H9 (cell line): ENCODE measurements around the gene MAML1. TPM values are rescaled to one million over a fixed set of nuclear protein-coding genes. Genes with fewer than 3 reads are reported as not detected.

Experiments
- DNase-seq: peaks from one replicate; pipeline ENCODE4 v3.0.0-alpha.2; 2017
- H2AFZ ChIP-seq: one replicate; pipeline ENCODE4 v1.6.1; 2013; ENCODE audit warnings: mild to moderate bottlenecking, low read length, control low read depth, moderate library complexity
- H2AK5ac ChIP-seq: 2 replicates; pipeline ENCODE4 v1.6.1; 2013; ENCODE audit warnings: low read length, control low read depth, mixed read lengths; ENCODE audit not compliant: insufficient read length
- H2BK120ac ChIP-seq: one replicate; pipeline ENCODE4 v1.6.1; 2013; ENCODE audit warnings: low read depth, mild to moderate bottlenecking, low read length, control low read depth, inconsistent platforms; ENCODE audit not compliant: poor library complexity, severe bottlenecking
- H2BK12ac ChIP-seq: 2 replicates; pipeline ENCODE4 v1.6.1; 2013; ENCODE audit warnings: low read length, control low read depth, mixed read lengths, low read depth; ENCODE audit not compliant: insufficient read length
- H2BK15ac ChIP-seq: 2 replicates; pipeline ENCODE4 v1.6.1; 2013; ENCODE audit warnings: low read depth, low read length, control low read depth
- H2BK20ac ChIP-seq: one replicate; pipeline ENCODE4 v1.6.1; 2013; ENCODE audit warnings: low read depth, mild to moderate bottlenecking, low read length, control low read depth, inconsistent platforms; ENCODE audit not compliant: poor library complexity, severe bottlenecking
- H2BK5ac ChIP-seq: 2 replicates; pipeline ENCODE4 v1.6.1; 2013; ENCODE audit warnings: low read length, control low read depth, mixed read lengths; ENCODE audit not compliant: insufficient read length
- H3K14ac ChIP-seq: 2 replicates; pipeline ENCODE4 v1.6.1; 2013; ENCODE audit warnings: low read length, control low read depth; ENCODE audit not compliant: insufficient read depth
- H3K18ac ChIP-seq: 2 replicates; pipeline ENCODE4 v1.6.1; 2013; ENCODE audit warnings: low read depth, mild to moderate bottlenecking, mixed read lengths, low read length, control low read depth; ENCODE audit not compliant: insufficient read length
- H3K23ac ChIP-seq: 2 replicates; pipeline ENCODE4 v1.6.1; 2013; ENCODE audit warnings: low read length, control low read depth, mixed read lengths, low read depth; ENCODE audit not compliant: insufficient read length
- H3K23me2 ChIP-seq: 2 replicates; pipeline ENCODE4 v1.6.1; 2013; ENCODE audit warnings: low read depth, mild to moderate bottlenecking, mixed read lengths, low read length, control low read depth; ENCODE audit not compliant: insufficient read length, poor library complexity, severe bottlenecking
- H3K27ac ChIP-seq: 2 replicates; pipeline ENCODE4 v1.5.1; 2013; ENCODE audit warnings: low read length, control low read depth, mixed read lengths, low read depth; ENCODE audit not compliant: insufficient read length
- H3K27me3 ChIP-seq: 2 replicates; pipeline ENCODE4 v1.6.1; 2013; ENCODE audit warnings: low read length, control low read depth, inconsistent platforms; ENCODE audit not compliant: insufficient read depth
- H3K4ac ChIP-seq: 2 replicates; pipeline ENCODE4 v1.6.1; 2013; ENCODE audit warnings: low read depth, mild to moderate bottlenecking, control low read depth, inconsistent platforms, low read length, moderate library complexity
- H3K4me1 ChIP-seq: 2 replicates; pipeline ENCODE4 v1.6.1; 2013; ENCODE audit warnings: low read length, control low read depth, inconsistent platforms; ENCODE audit not compliant: insufficient read depth
- H3K4me2 ChIP-seq: 2 replicates; pipeline ENCODE4 v1.6.1; 2013; ENCODE audit warnings: low read length, control low read depth, mixed read lengths; ENCODE audit not compliant: insufficient read length, insufficient read depth
- H3K56ac ChIP-seq: 2 replicates; pipeline ENCODE4 v1.6.1; 2013; ENCODE audit warnings: low read depth, mild to moderate bottlenecking, mixed read lengths, low read length, control low read depth; ENCODE audit not compliant: insufficient read length
- H3K79me1 ChIP-seq: 2 replicates; pipeline ENCODE4 v1.6.1; 2013; ENCODE audit warnings: low read depth, mild to moderate bottlenecking, moderate library complexity, low read length, control low read depth, inconsistent platforms; ENCODE audit not compliant: insufficient read depth, poor library complexity, severe bottlenecking
- H3K79me2 ChIP-seq: 2 replicates; pipeline ENCODE4 v1.6.1; 2013; ENCODE audit warnings: low read length, control low read depth, inconsistent platforms; ENCODE audit not compliant: insufficient read depth
- H3K9ac ChIP-seq: 2 replicates; pipeline ENCODE4 v1.6.1; 2013; ENCODE audit warnings: low read length, control low read depth, mixed read lengths; ENCODE audit not compliant: insufficient read length; ENCODE audit errors: extremely low read depth
- H3K9me3 ChIP-seq: one replicate; pipeline ENCODE4 v1.6.1; 2013; ENCODE audit warnings: low read depth, low read length, inconsistent platforms; ENCODE audit not compliant: control insufficient read depth
- H3T11ph ChIP-seq: one replicate; pipeline ENCODE4 v1.6.1; 2013; ENCODE audit warnings: mild to moderate bottlenecking, low read length, control low read depth, inconsistent platforms
- H4K20me1 ChIP-seq: one replicate; pipeline ENCODE4 v1.6.1; 2013; ENCODE audit not compliant: control insufficient read depth, insufficient read length, insufficient read depth
- H4K5ac ChIP-seq: 2 replicates; pipeline ENCODE4 v1.6.1; 2013; ENCODE audit warnings: low read depth, mild to moderate bottlenecking, mixed read lengths, low read length, control low read depth; ENCODE audit not compliant: insufficient read length
- H4K8ac ChIP-seq: replicated peaks from 2 replicates; pipeline ENCODE4 v1.6.1; 2013; ENCODE audit warnings: low read length, control low read depth, mixed read lengths, low read depth; ENCODE audit not compliant: insufficient read length
- H4K91ac ChIP-seq: 2 replicates; pipeline ENCODE4 v1.6.1; 2013; ENCODE audit warnings: low read depth, mild to moderate bottlenecking, moderate library complexity, mixed read lengths, low read length, control low read depth; ENCODE audit not compliant: insufficient read length
- H3K27ac Mint-ChIP-seq, 3 experiments: 2 replicates in 2 of 3; 3 replicates in 1 of 3; pipeline ENCODE4 v1.8.0; 2020 to 2021; ENCODE audit warnings: mixed read lengths in 3 of 3, mild to moderate bottlenecking in 1 of 3, moderate library complexity in 1 of 3
- H3K27me3 Mint-ChIP-seq: 2 replicates; pipeline ENCODE4 v1.8.0; 2021; ENCODE audit warnings: low read depth, mild to moderate bottlenecking, moderate library complexity, mixed read lengths
- H3K36me3 Mint-ChIP-seq, 3 experiments: 2 replicates in 2 of 3; 3 replicates in 1 of 3; pipeline ENCODE4 v1.8.0; 2020 to 2021; ENCODE audit warnings: low read depth in 3 of 3, mixed read lengths in 3 of 3; ENCODE audit not compliant: insufficient read depth in 1 of 3
- H3K4me1 Mint-ChIP-seq, 2 experiments: 2 replicates each; pipeline ENCODE4 v1.8.0; 2020; ENCODE audit warnings: mixed read lengths in 2 of 2
- H3K4me3 Mint-ChIP-seq, 2 experiments: 2 replicates in 1 of 2; 3 replicates in 1 of 2; pipeline ENCODE4 v1.8.0; 2020 to 2021; ENCODE audit warnings: mild to moderate bottlenecking in 2 of 2, mixed read lengths in 2 of 2, moderate library complexity in 1 of 2
- H3K9me3 Mint-ChIP-seq, 2 experiments: 2 replicates in 1 of 2; 3 replicates in 1 of 2; pipeline ENCODE4 v1.8.0; 2020; ENCODE audit warnings: mild to moderate bottlenecking in 2 of 2, mixed read lengths in 2 of 2, moderate library complexity in 1 of 2
- WGBS: extraction: QIAGEN DNeasy Blood & Tissue Kit; methylation state at CpG from one replicate; pipeline ENCODE4 v1.1.7; 2013; ENCODE audit warnings: missing lambda C conversion rate, low lambda C conversion rate, mixed read lengths; ENCODE audit not compliant: insufficient read length; ENCODE audit errors: extremely low coverage; 5-methylcytosine and 5-hydroxymethylcytosine counted together
- total RNA-seq: library from RNA; stranded (reverse); gene quantifications from 2 replicates; pipeline ENCODE4 v1.2.1, GENCODE V29; 2021
- TF ChIP-seq, protein P1 (sequence below): fragments of 200-600 bp; sonication (generic); conservative IDR thresholded peaks from 3 replicates; pipeline ENCODE4 v1.8.0; 2021; ENCODE audit warnings: antibody characterized with exemption, mild to moderate bottlenecking

MAML1 gene
- total RNA-seq, 1 experiment from 2014 or later = 50.8 TPM

DNA sequence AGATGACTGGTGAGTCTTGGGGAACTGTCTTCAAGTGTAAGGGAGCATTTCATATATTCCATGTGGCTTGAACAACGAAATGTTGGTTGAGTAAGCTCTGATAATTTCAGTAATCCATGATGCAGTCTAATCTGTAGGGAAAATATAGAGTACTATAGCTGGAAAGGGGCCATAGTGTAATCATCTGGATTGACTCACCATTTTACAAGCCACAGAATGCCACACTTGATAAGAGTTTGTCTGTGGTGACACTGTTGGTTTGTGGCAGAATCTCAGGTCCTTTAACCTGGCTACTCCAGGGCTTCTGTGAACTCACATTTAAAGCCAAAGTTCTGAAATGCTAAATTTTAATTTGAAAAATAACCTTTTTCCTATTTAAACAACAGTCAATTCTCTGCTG is 16.3 kb upstream of the MAML1 start:
- no peaks in the 10 kb centered on the region for H4K20me1 ChIP-seq
- no peak overlapping the region for H3K27ac ChIP-seq
- H4K91ac ChIP-seq = no peak overlapping the region
- H3K4me1 ChIP-seq = no peaks in the 10 kb centered on the region
- H2AK5ac ChIP-seq = no peak overlapping the region
- H3K4me2 ChIP-seq = no peak overlapping the region
- H2BK20ac ChIP-seq = no peak overlapping the region
- no peak overlapping the region for H3K23ac ChIP-seq
- no CpG with 5 or more reads among the region's 1 CpG for WGBS
- H3K9me3 ChIP-seq = no peaks in the 10 kb centered on the region
- no peaks in the 10 kb centered on the region for H3K79me2 ChIP-seq
- H3K27me3 ChIP-seq = no peaks in the 10 kb centered on the region
- no peak overlapping the region for H3K4ac ChIP-seq
- TF ChIP-seq, protein P1, sequence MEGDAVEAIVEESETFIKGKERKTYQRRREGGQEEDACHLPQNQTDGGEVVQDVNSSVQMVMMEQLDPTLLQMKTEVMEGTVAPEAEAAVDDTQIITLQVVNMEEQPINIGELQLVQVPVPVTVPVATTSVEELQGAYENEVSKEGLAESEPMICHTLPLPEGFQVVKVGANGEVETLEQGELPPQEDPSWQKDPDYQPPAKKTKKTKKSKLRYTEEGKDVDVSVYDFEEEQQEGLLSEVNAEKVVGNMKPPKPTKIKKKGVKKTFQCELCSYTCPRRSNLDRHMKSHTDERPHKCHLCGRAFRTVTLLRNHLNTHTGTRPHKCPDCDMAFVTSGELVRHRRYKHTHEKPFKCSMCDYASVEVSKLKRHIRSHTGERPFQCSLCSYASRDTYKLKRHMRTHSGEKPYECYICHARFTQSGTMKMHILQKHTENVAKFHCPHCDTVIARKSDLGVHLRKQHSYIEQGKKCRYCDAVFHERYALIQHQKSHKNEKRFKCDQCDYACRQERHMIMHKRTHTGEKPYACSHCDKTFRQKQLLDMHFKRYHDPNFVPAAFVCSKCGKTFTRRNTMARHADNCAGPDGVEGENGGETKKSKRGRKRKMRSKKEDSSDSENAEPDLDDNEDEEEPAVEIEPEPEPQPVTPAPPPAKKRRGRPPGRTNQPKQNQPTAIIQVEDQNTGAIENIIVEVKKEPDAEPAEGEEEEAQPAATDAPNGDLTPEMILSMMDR = no peak
- no peak overlapping the region for H2AFZ ChIP-seq
- H4K8ac ChIP-seq = no peak overlapping the region
- Mint-ChIP-seq H3K27ac (no peak overlapping the region; a peak in 1 of 7 replicates), H3K27me3 (no peaks in the 10 kb centered on the region), H3K36me3 (peaks cover 47 to 90% (median 83%) of the 10 kb centered on the region in 3 experiments), H3K4me1 (no peaks in the 10 kb centered on the region), H3K9me3 (no peaks in the 10 kb centered on the region), H3K4me3 (no peak overlapping the region)
- H4K5ac ChIP-seq = no peak overlapping the region
- DNase-seq = no peak
- no peak overlapping the region for H3K56ac ChIP-seq
- H3K18ac ChIP-seq = no peak overlapping the region
- H3K14ac ChIP-seq = no peak overlapping the region
- H2BK12ac ChIP-seq = no peak overlapping the region
- H3K23me2 ChIP-seq = no peaks in the 10 kb centered on the region
- H3K9ac ChIP-seq = no peak overlapping the region
- no peak overlapping the region for H2BK5ac ChIP-seq
- peaks cover 6% of the 10 kb centered on the region for H3K79me1 ChIP-seq
- H2BK15ac ChIP-seq = no peak overlapping the region
- H2BK120ac ChIP-seq = no peak overlapping the region
- H3T11ph ChIP-seq = no peak overlapping the region
